Natural killer cell (primary cell): ENCODE measurements around the gene ZRANB1. TPM values are rescaled to one million over a fixed set of nuclear protein-coding genes. Genes with fewer than 3 reads are reported as not detected.

Experiments used
- ATAC-seq, 3 donors: fragments of 150-1000 bp in 2 of 3; fragments of 200-7000 bp in 1 of 3; cut with Tn5 transposase; 1 replicate in 1 of 3; 2 replicates in 2 of 3; pipeline ENCODE4 v1.10.0; 2021; ENCODE audit warnings: mild to moderate bottlenecking in 2 of 3, moderate library complexity in 2 of 3
- DNase-seq, 2 donors: peaks; one replicate each; pipeline versions ENCODE4 v3.0.0 to v3.0.0-alpha.2; 2013 to 2021; ENCODE audit warnings: mixed read lengths in 1 of 2
- H3K27ac ChIP-seq: one replicate; pipeline ENCODE4 v1.5.1; 2013; ENCODE audit warnings: mild to moderate bottlenecking, low read length
- H3K27me3 ChIP-seq: one replicate; pipeline ENCODE4 v1.6.1; 2013; ENCODE audit warnings: low read length; ENCODE audit not compliant: control insufficient read depth, insufficient read depth
- H3K36me3 ChIP-seq: one replicate; pipeline ENCODE4 v1.6.1; 2013; ENCODE audit warnings: low read length; ENCODE audit not compliant: control insufficient read depth, insufficient read depth
- H3K4me1 ChIP-seq: one replicate; pipeline ENCODE4 v1.6.1; 2013; ENCODE audit warnings: low read length; ENCODE audit not compliant: control insufficient read depth, insufficient read depth
- H3K4me3 ChIP-seq: one replicate; pipeline ENCODE4 v1.5.1; 2013; ENCODE audit warnings: low read length
- H3K9me3 ChIP-seq: one replicate; pipeline ENCODE4 v1.6.1; 2013; ENCODE audit warnings: low read length; ENCODE audit not compliant: control insufficient read depth, insufficient read depth
- H3K27ac Mint-ChIP-seq, 2 donors: one replicate each; pipeline ENCODE4 v1.8.0; 2022; ENCODE audit warnings: mild to moderate bottlenecking in 2 of 2, mixed read lengths in 2 of 2, moderate library complexity in 1 of 2
- H3K27me3 Mint-ChIP-seq, 2 donors: one replicate each; pipeline ENCODE4 v1.8.0; 2022; ENCODE audit warnings: low read depth in 2 of 2, mixed read lengths in 2 of 2
- H3K36me3 Mint-ChIP-seq: one replicate; pipeline ENCODE4 v1.8.0; 2022; ENCODE audit warnings: mixed read lengths
- H3K4me1 Mint-ChIP-seq, 2 donors: one replicate each; pipeline ENCODE4 v1.8.0; 2022; ENCODE audit warnings: mixed read lengths in 2 of 2
- H3K4me3 Mint-ChIP-seq: one replicate; pipeline ENCODE4 v1.8.0; 2022; ENCODE audit warnings: mild to moderate bottlenecking, moderate library complexity, mixed read lengths
- H3K9me3 Mint-ChIP-seq, 2 donors: one replicate each; pipeline ENCODE4 v1.8.0; 2022; ENCODE audit warnings: mixed read lengths in 2 of 2
- CTCF ChIP-seq: fragments of 200-600 bp; IDR thresholded peaks from one replicate; pipeline ENCODE4 v1.8.0; 2022; ENCODE audit warnings: antibody characterized with exemption
- WGBS: methylation state at CpG from one replicate; pipeline ENCODE4 v1.1.7; 2013; ENCODE audit warnings: missing lambda C conversion rate; ENCODE audit not compliant: insufficient coverage; 5-methylcytosine and 5-hydroxymethylcytosine counted together
- intact Hi-C: fragments of 100-400 bp; cut with micrococcal nuclease; formaldehyde crosslinking; loops from one replicate; pipeline ENCODE4 v1.14.2; 2022
- total RNA-seq, 4 donors: library from RNA; stranded (reverse); fragments of 120-200 nt in 1 of 4; gene quantifications; one replicate each; pipeline versions ENCODE4 v1.2.3 to v1.2.4, GENCODE V29; 2013 to 2022

Gene ZRANB1
- total RNA-seq, 3 donors from 2014 or later (not counting 1 experiment from before 2014, with no cell fraction given): 18.0 to 20.5 (median 18.8) TPM

GRCh38 chr10:125033146-125033924 lies 91.4 kb downstream of the ZRANB1 start:
- ATAC-seq (no peak), DNase-seq (no peak)
- no peak for TF ChIP-seq CTCF
- intact Hi-C loops: no loop called here
- Histone ChIP-seq H3K27me3 (no peaks in the 10 kb centered on the region), H3K36me3 (peaks cover 6% of the 10 kb centered on the region), H3K4me3 (no peak overlapping the region), H3K27ac (no peak overlapping the region), H3K9me3 (no peaks in the 10 kb centered on the region), H3K4me1 (peaks cover 7% of the 10 kb centered on the region)
- H3K27ac Mint-ChIP-seq: peak overlapping the region; percentile 78 to 81
- H3K9me3 Mint-ChIP-seq: no peaks in the 10 kb centered on the region
- 89% methylated on average over 27 of the region's 27 CpGs for WGBS
- H3K4me1 Mint-ChIP-seq: peaks cover 85 to 93% of the 10 kb centered on the region in 2 donors
- no peaks in the 10 kb centered on the region for H3K27me3 Mint-ChIP-seq
- H3K4me3 Mint-ChIP-seq: no peak overlapping the region
- no peaks in the 10 kb centered on the region for H3K36me3 Mint-ChIP-seq

GRCh38 chr10:125034675-125035074 lies 92.8 kb downstream of the ZRANB1 start:
- no peak for DNase-seq
- Mint-ChIP-seq H3K9me3 (no peaks in the 10 kb centered on the region), H3K4me1 (peaks cover 88 to 96% of the 10 kb centered on the region in 2 donors), H3K27me3 (no peaks in the 10 kb centered on the region), H3K27ac (peak overlapping the region; percentile 78 to 82), H3K36me3 (no peaks in the 10 kb centered on the region), H3K4me3 (peak overlapping the region; percentile 19)
- ATAC-seq: no peak
- Histone ChIP-seq H3K9me3 (no peaks in the 10 kb centered on the region), H3K27me3 (no peaks in the 10 kb centered on the region), H3K27ac (no peak overlapping the region), H3K36me3 (peaks cover 6% of the 10 kb centered on the region), H3K4me1 (peaks cover 16% of the 10 kb centered on the region), H3K4me3 (no peak overlapping the region)
- TF ChIP-seq CTCF: no peak
- 82% methylated on average over 3 of the region's 3 CpGs for WGBS
- intact Hi-C loops: no loop called here

- WGBS: 87% methylated on average over 11 of the region's 11 CpGs
- ATAC-seq: no peak
- Histone ChIP-seq H3K9me3 (no peaks in the 10 kb centered on the region), H3K36me3 (peaks cover 6% of the 10 kb centered on the region), H3K4me1 (peaks cover 21% of the 10 kb centered on the region), H3K27me3 (no peaks in the 10 kb centered on the region), H3K27ac (no peak overlapping the region), H3K4me3 (no peak overlapping the region)
- intact Hi-C loops: no loop called here
- no peak overlapping the region for H3K4me3 Mint-ChIP-seq
- peaks cover 86 to 95% of the 10 kb centered on the region in 2 donors for H3K4me1 Mint-ChIP-seq
- H3K27ac Mint-ChIP-seq: peak overlapping the region; percentile 78 to 82
- H3K36me3 Mint-ChIP-seq: no peaks in the 10 kb centered on the region
- no peak for TF ChIP-seq CTCF
- H3K9me3 Mint-ChIP-seq: no peaks in the 10 kb centered on the region
- H3K27me3 Mint-ChIP-seq: no peaks in the 10 kb centered on the region
- DNase-seq: no peak
These were observed 93.2 kb downstream of the ZRANB1 start for GRCh38 chr10:125035136-125035535.
